ENCODE data around the gene EXOC1.
"Not testable (repeated sequence)": the region's sequence is repeated elsewhere in the genome, so short reads cannot be mapped to it uniquely, and the experiment has no call there.

Gene EXOC1

DNA sequence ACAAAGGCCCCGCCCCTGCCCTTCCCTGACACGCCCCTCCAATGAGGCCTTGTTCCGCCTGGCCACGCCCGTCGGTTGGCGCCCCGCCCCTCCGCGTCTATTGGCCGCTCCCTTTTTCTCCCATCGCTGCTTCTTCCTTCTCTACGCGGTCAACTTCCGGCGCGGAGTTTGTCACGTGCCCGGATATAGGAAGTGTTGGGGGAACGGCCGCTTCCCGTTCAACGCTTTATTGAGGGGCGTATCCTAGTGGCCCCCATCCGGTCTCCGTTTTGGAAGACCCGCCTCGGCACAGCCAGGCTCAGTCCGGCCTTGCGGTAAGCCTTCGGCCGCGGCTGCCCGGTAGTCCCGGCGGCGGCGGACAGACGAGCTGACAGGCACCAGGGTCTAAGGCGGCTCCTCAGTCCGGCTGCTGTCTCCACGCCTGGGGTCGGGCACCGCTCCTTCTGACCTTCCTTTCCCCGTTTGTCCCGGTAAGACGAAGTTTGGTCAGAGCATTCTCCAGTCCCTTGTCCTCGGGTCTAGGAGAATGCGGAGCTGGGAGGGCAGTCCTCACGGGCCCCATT lies at the start of gene EXOC1:
Gene EXOC1 (plus strand): TSS at position 165 of the 563 bp plus-strand sequence. CDS start 4,676 bp downstream, outside the sequence.
- DNase-seq (ENCODE audit: low read depth): peak; percentile 96

GRCh38 chr4:55807556-55807955 lies 45.9 kb upstream of the EXOC1 start:
- DNase-seq (ENCODE audit: low read depth): no peak

DNA sequence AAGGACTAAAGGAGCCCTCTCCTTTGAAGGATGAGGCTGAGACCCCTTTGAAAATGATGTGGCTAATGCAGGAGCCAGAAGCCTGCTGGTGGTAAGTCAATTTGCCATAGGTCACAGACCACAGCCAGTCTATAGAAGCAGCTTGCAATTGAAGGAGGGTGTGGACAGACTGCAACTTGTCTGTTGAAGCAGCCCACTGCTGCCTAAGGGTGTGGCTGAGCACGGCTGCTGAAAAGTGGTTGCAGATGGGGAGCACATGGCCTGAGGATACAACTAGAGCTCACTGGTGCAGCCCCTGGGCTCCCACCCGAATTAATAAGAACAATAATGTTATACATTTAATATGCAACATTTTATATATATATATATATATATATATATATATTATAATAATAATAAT lies 45.3 kb upstream of the EXOC1 start:
- no peak for DNase-seq (ENCODE audit: low read depth)

DNA sequence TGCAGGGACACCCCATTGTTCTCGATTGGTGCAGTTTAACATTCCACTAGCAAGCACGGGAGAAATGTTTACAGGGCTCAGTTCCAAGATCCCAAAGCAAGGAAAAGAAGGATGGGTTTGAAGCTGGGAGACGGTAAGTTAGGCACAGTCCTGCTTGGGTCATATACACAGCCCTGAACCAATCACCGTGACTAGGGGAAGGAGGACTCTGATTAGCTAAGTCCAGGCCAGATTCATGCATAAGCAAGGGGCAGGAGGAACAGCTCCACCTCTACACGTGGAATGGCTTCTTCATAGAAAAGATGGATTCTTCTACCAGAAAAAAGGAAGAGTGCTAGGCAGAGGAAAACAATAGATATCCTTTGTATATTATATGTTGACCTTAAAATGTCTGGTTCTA lies 44.8 kb upstream of the EXOC1 start:
- no peak for DNase-seq (ENCODE audit: low read depth)

- DNase-seq (ENCODE audit: low read depth): no peak
Measured at GRCh38 chr4:55817691-55818090, 35.8 kb upstream of the EXOC1 start.

DNA sequence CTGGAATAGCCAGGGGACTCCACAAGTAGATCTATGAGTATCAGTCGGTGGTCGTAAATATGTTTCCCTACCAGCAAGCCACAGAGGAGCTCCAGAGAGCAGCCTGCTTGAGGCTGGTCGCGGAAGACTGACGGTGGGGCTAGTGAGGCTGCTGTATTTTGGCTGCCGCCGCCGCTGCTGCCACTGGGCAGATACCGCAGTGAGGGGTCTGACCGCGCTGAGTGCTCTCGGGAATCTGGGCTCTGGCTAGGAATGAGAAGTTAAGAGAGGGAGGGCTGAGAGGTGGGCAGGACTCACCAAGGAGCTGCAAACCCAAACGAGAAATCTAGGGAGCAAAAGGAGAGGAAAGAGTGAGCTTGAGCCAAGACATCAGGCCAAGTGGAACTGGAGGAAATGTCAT lies 33.8 kb upstream of the EXOC1 start, which contains the start of gene EXOC1L:
Gene EXOC1L (plus strand): TSS at position 157 of the 400 bp plus-strand sequence. CDS start 237 bp downstream, at position 394.
- no peak for DNase-seq (ENCODE audit: low read depth)

- no peak for DNase-seq (ENCODE audit: low read depth)
Measured at GRCh38 chr4:55820279-55820678, 33.2 kb upstream of the EXOC1 start.

DNA sequence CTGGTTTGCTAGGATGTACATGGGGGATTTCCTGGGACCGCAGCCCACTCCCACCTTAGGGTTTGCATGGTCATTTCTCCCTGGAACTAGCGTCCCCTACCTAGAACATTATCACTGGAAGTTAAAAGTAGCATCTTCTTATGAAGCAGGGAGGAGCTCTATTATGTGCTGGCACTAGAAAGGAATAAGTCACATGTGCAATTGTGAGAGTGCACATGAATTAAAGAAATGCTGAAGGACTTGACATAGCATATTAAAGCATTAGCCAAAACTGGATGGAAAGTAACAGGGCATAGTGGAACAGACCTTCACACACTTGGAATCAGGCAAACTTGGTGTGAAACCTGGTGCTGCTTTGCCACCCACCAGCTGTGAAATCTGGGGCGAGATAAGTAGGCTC lies 31.1 kb upstream of the EXOC1 start:
- no peak for DNase-seq (ENCODE audit: low read depth)

DNA sequence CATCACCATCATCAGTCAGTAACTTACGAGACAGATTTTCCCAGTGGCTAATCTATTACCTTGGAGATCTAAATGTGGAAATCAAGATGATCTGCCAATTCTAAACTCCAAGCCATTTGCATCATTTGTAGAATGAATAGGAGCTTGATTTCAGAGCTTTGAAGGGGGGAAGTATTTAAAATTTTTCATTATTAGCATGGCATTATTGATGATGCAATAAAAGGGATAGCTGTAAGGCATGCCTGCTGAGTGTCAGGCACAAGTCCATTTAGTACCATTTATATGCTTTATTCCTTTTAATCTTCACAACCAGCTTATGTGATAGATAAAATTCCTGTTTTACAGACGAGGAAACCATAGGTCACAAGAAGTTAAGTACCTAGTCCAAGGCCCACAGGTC lies 28.6 kb upstream of the EXOC1 start:
- DNase-seq (ENCODE audit: low read depth): no peak

DNA sequence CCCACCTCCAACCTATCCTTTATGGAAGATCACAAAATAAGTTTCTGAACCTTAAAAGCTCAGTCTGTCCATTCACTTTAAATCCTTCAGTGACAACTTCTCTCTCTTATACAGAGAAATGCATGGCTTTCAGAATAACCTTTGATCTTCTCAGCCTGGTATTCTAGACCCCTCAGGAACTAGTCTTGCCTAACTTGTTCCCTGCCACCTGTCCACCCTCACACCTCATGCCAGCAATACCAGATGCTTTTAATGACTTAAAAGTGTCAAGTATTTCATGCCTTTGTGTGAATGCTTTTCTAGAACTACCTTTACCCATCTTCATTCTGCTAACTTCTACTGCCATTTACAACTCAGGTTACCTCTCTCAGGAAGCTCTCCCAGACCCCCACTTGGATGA lies 26.5 kb upstream of the EXOC1 start:
- no peak for DNase-seq (ENCODE audit: low read depth)

DNA sequence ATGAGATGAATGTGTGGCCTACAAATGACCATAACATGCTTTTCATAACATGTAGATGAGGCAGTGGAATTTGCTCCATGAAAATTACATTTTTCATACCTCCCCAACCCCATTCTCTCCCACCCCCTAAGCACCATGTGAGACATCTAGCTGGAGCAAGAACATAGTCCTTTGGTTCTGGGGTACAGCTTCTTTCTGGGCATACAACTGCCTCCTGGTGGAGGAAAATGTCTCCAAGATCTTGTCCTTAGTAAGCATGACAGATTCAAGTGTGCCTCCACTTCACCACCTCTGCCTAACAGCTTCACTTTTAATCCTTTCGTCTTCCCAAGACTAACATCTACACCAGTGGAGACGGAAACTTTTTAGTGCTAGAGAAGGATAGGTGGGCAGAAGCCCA lies 25.9 kb upstream of the EXOC1 start:
- DNase-seq (ENCODE audit: low read depth): no peak

DNA sequence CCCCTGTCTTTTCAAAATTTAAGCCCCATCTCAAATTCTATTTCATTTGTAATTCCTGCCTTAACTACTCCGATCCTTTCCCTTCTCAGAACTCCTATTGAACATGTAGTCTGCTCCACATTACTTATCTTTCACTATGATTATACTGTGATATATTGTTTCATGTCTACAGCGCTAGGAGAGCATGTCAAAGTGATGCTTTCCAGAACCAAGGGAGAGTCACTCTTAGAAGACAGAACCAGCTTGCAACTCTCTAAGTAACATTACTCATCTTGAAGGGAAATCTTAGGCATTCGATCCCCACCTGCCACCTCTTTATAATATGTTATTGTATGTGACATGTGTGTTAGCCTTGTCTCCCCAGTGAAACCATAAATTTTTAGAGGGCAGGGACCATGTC lies 23.4 kb upstream of the EXOC1 start:
- DNase-seq (ENCODE audit: low read depth): no peak

- no peak for DNase-seq (ENCODE audit: low read depth)
Measured at GRCh38 chr4:55830716-55831115, 22.7 kb upstream of the EXOC1 start.

DNA sequence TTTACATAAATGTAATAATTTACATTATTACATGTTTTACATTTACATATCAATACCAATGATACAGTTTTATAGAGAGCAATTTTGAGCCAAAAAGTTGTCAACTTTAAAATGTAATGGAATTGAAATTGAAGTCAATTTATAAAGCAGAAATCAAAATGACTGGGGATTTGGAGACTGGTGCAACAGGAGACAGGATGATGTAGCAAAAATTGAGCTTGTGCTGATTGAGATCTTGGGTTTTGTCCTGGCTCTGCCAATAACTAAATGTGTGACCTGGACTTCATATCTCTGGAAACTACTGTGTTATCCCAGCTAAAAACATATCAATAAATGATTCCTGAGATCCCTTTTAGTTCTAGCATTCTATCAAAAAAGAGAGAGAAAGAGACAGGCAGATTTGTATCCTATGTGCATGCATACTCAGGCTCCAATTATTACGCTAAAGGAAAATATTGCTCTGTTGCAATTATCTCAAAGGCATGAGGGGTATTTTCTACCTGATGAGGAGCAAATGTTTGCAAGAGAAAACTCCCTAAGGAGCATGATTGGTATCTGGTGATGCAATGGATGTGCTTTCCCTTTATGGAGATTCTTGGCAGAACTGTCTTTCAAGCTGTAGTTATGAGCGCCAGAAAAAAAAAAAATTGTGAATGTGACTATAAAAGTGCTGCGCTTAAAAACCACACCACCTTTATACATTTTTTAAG lies 19.2 kb upstream of the EXOC1 start:
- DNase-seq (ENCODE audit: low read depth): no peak

DNA sequence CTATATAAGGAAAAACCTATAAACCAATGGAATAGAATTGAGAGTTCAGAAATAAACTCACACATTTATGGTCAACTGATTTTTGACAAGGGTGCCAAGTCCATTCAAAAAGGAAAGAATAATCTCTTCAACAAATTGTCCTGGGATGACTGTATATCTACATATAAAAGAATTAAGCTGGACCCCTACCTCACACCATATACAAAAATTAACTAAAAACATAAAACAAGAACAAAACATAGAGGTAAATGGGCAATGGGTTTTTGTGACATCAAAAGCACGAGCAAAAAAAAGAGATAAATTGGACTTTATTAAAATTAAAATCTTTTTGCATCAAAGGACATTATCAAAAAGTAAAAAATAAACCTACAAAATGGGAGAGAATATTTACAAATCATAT lies 15.5 kb upstream of the EXOC1 start:
- DNase-seq (ENCODE audit: low read depth): no peak

DNA sequence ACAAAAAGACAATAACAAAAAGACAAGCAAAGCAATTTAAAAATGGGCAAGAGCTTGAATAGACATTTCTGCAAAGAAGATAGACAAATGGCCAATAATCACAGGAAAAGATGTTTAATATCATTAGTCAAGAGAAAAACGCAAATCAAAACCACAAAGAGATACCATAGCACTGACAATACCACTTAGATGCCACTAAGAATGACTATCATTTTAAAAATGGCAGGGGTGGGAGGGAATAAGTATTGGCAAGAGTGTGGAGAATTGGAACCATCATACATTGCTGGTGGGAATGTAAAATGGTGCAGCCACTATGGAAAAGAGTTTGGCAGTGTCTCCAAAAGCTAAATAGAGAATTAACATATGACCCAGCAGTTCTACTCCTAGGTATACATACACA lies 15.1 kb upstream of the EXOC1 start:
- no peak for DNase-seq (ENCODE audit: low read depth)

DNA sequence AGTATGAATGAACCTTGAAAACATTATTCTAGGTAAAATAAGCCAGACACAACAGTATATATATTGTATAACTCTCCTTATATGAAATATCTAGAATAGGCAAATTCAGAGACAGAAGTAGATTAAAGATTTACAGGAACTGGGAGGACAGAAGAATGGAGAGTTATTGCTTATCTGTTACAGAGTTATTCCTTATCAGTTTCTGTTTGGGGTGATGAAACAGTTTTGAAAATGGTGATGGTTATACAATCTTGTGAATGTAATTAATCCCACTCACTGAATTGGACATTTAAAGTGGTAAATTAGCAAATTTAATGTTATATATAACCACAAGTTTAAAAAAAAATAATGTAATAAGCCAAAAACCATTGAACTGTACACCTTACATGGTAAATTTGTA lies 14.5 kb upstream of the EXOC1 start:
- DNase-seq (ENCODE audit: low read depth): no peak

DNA sequence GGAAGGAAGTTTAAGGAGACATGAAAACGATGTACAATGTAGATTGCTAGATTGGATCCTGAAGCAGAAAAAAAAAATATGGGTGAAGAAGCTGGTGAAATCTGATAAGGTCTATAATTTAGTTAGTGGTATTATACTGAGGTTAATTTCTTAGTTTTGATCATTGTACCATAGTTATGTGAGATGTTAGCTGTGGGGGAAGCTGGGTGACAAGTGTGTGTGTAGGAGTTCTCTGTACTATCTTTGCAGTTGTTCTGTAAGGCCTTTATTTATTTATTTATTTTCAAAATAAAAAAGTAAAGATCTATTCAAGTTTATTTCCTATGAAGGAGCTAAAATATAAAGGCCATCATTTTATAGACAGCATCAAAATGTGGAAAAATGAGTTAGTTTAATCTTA lies 12.5 kb upstream of the EXOC1 start:
- DNase-seq (ENCODE audit: low read depth): no peak

- not testable (repeated sequence) for DNase-seq (ENCODE audit: low read depth)
Measured at GRCh38 chr4:55841373-55842239, 11.8 kb upstream of the EXOC1 start.

- DNase-seq (ENCODE audit: low read depth): not testable (repeated sequence)
Measured at GRCh38 chr4:55842312-55842711, 11.1 kb upstream of the EXOC1 start.

DNA sequence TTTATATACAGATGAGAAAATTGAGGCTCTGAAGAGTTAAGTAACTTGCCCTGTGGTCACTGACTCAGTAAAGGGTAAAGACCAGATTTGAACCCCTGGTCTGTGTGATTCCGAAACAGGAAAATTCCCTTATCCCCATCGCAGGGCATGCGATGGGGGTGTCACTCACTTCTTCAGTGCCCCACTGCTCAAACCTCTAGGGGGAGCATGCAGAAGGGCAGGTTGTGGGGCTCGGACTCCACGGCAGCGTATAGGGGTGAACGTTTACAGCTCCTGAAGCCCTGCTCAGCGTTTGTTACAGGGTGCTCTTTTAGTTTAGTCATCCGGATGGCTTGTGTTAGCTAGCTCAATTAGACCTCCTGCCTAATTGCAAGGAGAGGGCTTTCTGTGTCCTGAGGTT lies 3.7 kb upstream of the EXOC1 start:
- DNase-seq (ENCODE audit: low read depth): no peak

DNA sequence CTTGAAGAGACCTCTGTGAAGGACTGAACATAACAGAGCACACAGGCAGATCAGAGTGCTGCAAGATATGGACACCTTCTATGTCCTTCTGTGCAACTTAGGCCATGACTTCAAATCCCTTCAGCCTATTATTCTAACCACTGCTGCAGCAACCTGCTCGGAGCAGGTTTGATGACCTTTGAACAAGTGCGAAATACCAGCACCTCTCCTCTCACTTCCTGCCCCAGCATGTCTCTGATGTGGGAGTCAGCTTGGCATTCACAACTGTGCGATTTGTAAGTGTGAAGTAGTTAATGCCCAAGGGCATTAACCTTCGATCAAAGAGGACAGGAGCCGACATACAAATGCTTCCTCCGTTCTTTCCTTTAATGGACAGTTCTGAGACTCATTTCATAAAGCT lies 1.6 kb upstream of the EXOC1 start:
- DNase-seq (ENCODE audit: low read depth): peak; percentile 9

- no peak for DNase-seq (ENCODE audit: low read depth)
Measured at GRCh38 chr4:55854129-55854528, 681 bp downstream of the EXOC1 start.
